ENCODE data around the gene SOX21.
"Not testable (repeated sequence)": the region's sequence is repeated elsewhere in the genome, so short reads cannot be mapped to it uniquely, and the experiment has no call there.

The SOX21 gene

GRCh38 chr13:94712287-94712811 is at the start of gene SOX21:
Gene SOX21, minus strand, starts transcription at chr13:94712545. Its CDS starts 496 bp downstream, at chr13:94712049.
- Histone ChIP-seq H3K4me3 (peak within 1 kb of the TSS; percentile 32 to 63 (median 36)), H3K27ac (peak within 1 kb of the TSS in 18 of 21 experiments; percentile 21 to 86 (median 62))

- Histone ChIP-seq H3K4me3 (no peak overlapping the region), H3K27ac (no peak overlapping the region)
Observed at GRCh38 chr13:94761407-94761806, 49.1 kb upstream of the SOX21 start.

- Histone ChIP-seq H3K27ac (no peak overlapping the region), H3K4me3 (no peak overlapping the region)
Observed at GRCh38 chr13:94759120-94759728, 46.9 kb upstream of the SOX21 start.

- Histone ChIP-seq H3K27ac (no peak overlapping the region), H3K4me3 (no peak overlapping the region)
Observed at GRCh38 chr13:94758436-94758960, 46.2 kb upstream of the SOX21 start.

GRCh38 chr13:94753327-94753726 is 41.0 kb upstream of the SOX21 start:
- H3K4me3 ChIP-seq = no peak overlapping the region
- H3K27ac ChIP-seq = no peak overlapping the region

- Histone ChIP-seq H3K27ac (no peak overlapping the region), H3K4me3 (no peak overlapping the region)
Observed at GRCh38 chr13:94749162-94749561, 36.8 kb upstream of the SOX21 start.

GRCh38 chr13:94739235-94739634 is 26.9 kb upstream of the SOX21 start:
- no peak overlapping the region for H3K27ac ChIP-seq

GRCh38 chr13:94731028-94731427 is 18.7 kb upstream of the SOX21 start:
- Histone ChIP-seq H3K4me3 (no peak overlapping the region), H3K27ac (no peak overlapping the region)

More at GRCh38 chr13:94739235-94739634, 26.9 kb upstream of the SOX21 start:
- no peak overlapping the region for H3K4me3 ChIP-seq

GRCh38 chr13:94729941-94730340 is 17.6 kb upstream of the SOX21 start:
- not testable (repeated sequence) for H3K27ac ChIP-seq, H3K4me3 ChIP-seq

GRCh38 chr13:94726425-94726824 is 14.1 kb upstream of the SOX21 start:
- Histone ChIP-seq H3K4me3 (no peak overlapping the region), H3K27ac (no peak overlapping the region)

- Histone ChIP-seq H3K4me3 (no peak overlapping the region), H3K27ac (no peak overlapping the region)
Observed at GRCh38 chr13:94722609-94723345, 10.4 kb upstream of the SOX21 start.

- H3K4me3 ChIP-seq, H3K27ac ChIP-seq: not testable (repeated sequence)
Observed at GRCh38 chr13:94718697-94719096, 6.4 kb upstream of the SOX21 start.

GRCh38 chr13:94717916-94718315 is 5.6 kb upstream of the SOX21 start:
- no peak overlapping the region for H3K4me3 ChIP-seq
- no peak overlapping the region for H3K27ac ChIP-seq

- Histone ChIP-seq H3K27ac (no peak overlapping the region), H3K4me3 (no peak overlapping the region)
Observed at GRCh38 chr13:94716016-94716415, 3.7 kb upstream of the SOX21 start.

GRCh38 chr13:94713561-94714182 is 1.3 kb upstream of the SOX21 start:
- Histone ChIP-seq H3K4me3 (peak overlapping the region; percentile 32 to 63 (median 36)), H3K27ac (peak overlapping the region in 14 of 21 experiments; percentile 14 to 86 (median 64))

GRCh38 chr13:94712812-94713560 is 641 bp upstream of the SOX21 start:
- Histone ChIP-seq H3K27ac (peak overlapping the region in 17 of 21 experiments; percentile 23 to 86 (median 62)), H3K4me3 (peak overlapping the region; percentile 32 to 63 (median 36))

- peak overlapping the region; percentile 32 to 63 (median 36) for H3K4me3 ChIP-seq
- peak overlapping the region in 18 of 21 experiments; percentile 21 to 86 (median 62) for H3K27ac ChIP-seq
Observed at GRCh38 chr13:94711561-94712286, 621 bp downstream of the SOX21 start.

GRCh38 chr13:94710881-94711560 is 1.3 kb downstream of the SOX21 start:
- peak overlapping the region; percentile 11 to 63 (median 35) for H3K4me3 ChIP-seq
- H3K27ac ChIP-seq = peak overlapping the region in 9 of 21 experiments; percentile 4 to 71 (median 46)
